DOHH2 (cell line): ENCODE results near the gene SV2C.
"Not testable (repeated sequence)": the region's sequence is repeated elsewhere in the genome, so short reads cannot be mapped to it uniquely, and the experiment has no call there.

Experiments used
- H3F3A ChIP-seq: fragments of 200-600 bp; sonication (generic), shearing (Covaris generic); 2 replicates; pipeline ENCODE4 v1.6.0; 2016; ENCODE audit warnings: antibody characterized with exemption, mild to moderate bottlenecking; ENCODE audit not compliant: control insufficient read depth, insufficient read depth
- H3K27ac ChIP-seq: fragments of 200-600 bp; sonication (generic); 2 replicates; pipeline ENCODE4 v1.5.1; 2014; ENCODE audit warnings: low read depth, mild to moderate bottlenecking, low read length, moderate library complexity
- H3K27me3 ChIP-seq: fragments of 200-600 bp; sonication (generic); 2 replicates; pipeline ENCODE4 v1.6.1; 2014; ENCODE audit warnings: mild to moderate bottlenecking, low read length, mixed read lengths; ENCODE audit not compliant: control insufficient read depth
- H3K36me3 ChIP-seq: fragments of 200-600 bp; sonication (generic); 2 replicates; pipeline ENCODE4 v1.6.1; 2014; ENCODE audit warnings: mild to moderate bottlenecking, low read length, moderate library complexity, mixed read lengths; ENCODE audit not compliant: control insufficient read depth
- H3K4me1 ChIP-seq: fragments of 200-600 bp; sonication (generic); 2 replicates; pipeline ENCODE4 v1.6.1; 2014; ENCODE audit warnings: mild to moderate bottlenecking, low read length, mixed read lengths; ENCODE audit not compliant: control insufficient read depth
- H3K4me2 ChIP-seq: fragments of 200-600 bp; sonication (generic); 2 replicates; pipeline ENCODE4 v1.6.0; 2014; ENCODE audit warnings: mild to moderate bottlenecking, low read length, moderate library complexity
- H3K4me3 ChIP-seq: fragments of 200-600 bp; sonication (generic); 2 replicates; pipeline ENCODE4 v1.5.1; 2014; ENCODE audit warnings: mild to moderate bottlenecking, low read length, mixed read lengths
- H3K79me2 ChIP-seq: fragments of 200-600 bp; sonication (generic); 2 replicates; pipeline ENCODE4 v1.6.1; 2014; ENCODE audit warnings: mild to moderate bottlenecking, low read length, mixed read lengths; ENCODE audit not compliant: control insufficient read depth
- H3K9me2 ChIP-seq: fragments of 200-600 bp; sonication (generic); replicated peaks from 2 replicates; pipeline ENCODE4 v1.6.1; 2014; ENCODE audit warnings: mild to moderate bottlenecking, low read length, mixed read lengths; ENCODE audit not compliant: control insufficient read depth
- H3K9me3 ChIP-seq: fragments of 200-600 bp; sonication (generic); 2 replicates; pipeline ENCODE4 v1.6.1; 2014; ENCODE audit warnings: antibody characterized with exemption, low read length, mixed read lengths; ENCODE audit not compliant: control insufficient read depth, insufficient read depth
- H4K20me1 ChIP-seq: fragments of 200-600 bp; sonication (generic); 2 replicates; pipeline ENCODE4 v1.6.0; 2014; ENCODE audit warnings: low read depth, mild to moderate bottlenecking, antibody characterized with exemption, low read length, moderate library complexity; ENCODE audit not compliant: control insufficient read depth, insufficient read depth
- EZH2phosphoT487 ChIP-seq: fragments of 200-600 bp; sonication (generic); IDR thresholded peaks from 2 replicates; pipeline ENCODE4 v1.6.1; 2017; ENCODE audit warnings: borderline replicate concordance, mild to moderate bottlenecking, antibody characterized with exemption, low read length, moderate library complexity, mixed read lengths
- TF ChIP-seq, protein P1 (sequence below): fragments of 200-600 bp; sonication (generic); IDR thresholded peaks from one replicate; pipeline ENCODE4 v1.5.1; 2014; ENCODE audit warnings: antibody characterized with exemption, mild to moderate bottlenecking, low read depth, low read length; ENCODE audit not compliant: poor library complexity, severe bottlenecking

Gene SV2C

DNA sequence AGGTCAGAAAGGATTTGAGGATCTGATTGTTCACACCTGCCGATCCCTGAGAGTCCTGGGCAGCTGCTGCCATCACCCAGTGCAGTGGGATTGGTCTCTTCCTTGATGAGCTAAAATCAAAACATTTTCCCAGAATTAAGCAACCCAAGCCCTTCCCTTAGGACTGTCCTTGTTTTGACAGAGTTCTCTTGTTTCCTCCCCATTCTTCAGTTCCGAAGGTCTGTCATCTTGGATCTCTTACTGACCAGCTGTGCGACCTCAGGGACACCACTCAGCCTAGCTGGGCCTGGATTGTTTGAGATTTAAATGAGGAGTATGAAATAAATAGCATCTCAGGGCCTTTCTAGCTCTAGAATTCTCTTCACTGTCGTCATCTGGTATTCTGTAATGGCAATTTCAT, 229.6 kb downstream of the SV2C start:
- H3K27me3 ChIP-seq: no peaks in the 10 kb centered on the region
- H3K27ac ChIP-seq: no peak overlapping the region
- no peaks in the 10 kb centered on the region for H3K9me3 ChIP-seq
- TF ChIP-seq, protein P1, sequence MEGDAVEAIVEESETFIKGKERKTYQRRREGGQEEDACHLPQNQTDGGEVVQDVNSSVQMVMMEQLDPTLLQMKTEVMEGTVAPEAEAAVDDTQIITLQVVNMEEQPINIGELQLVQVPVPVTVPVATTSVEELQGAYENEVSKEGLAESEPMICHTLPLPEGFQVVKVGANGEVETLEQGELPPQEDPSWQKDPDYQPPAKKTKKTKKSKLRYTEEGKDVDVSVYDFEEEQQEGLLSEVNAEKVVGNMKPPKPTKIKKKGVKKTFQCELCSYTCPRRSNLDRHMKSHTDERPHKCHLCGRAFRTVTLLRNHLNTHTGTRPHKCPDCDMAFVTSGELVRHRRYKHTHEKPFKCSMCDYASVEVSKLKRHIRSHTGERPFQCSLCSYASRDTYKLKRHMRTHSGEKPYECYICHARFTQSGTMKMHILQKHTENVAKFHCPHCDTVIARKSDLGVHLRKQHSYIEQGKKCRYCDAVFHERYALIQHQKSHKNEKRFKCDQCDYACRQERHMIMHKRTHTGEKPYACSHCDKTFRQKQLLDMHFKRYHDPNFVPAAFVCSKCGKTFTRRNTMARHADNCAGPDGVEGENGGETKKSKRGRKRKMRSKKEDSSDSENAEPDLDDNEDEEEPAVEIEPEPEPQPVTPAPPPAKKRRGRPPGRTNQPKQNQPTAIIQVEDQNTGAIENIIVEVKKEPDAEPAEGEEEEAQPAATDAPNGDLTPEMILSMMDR: no peak
- no peak for TF ChIP-seq EZH2phosphoT487
- no peaks in the 10 kb centered on the region for H4K20me1 ChIP-seq
- no peaks in the 10 kb centered on the region for H3K36me3 ChIP-seq
- no peaks in the 10 kb centered on the region for H3K9me2 ChIP-seq
- no peak overlapping the region for H3K4me2 ChIP-seq
- H3K4me3 ChIP-seq: no peak overlapping the region
- H3K79me2 ChIP-seq: no peaks in the 10 kb centered on the region
- no peaks in the 10 kb centered on the region for H3K4me1 ChIP-seq
- no peaks in the 10 kb centered on the region for H3F3A ChIP-seq

DNA sequence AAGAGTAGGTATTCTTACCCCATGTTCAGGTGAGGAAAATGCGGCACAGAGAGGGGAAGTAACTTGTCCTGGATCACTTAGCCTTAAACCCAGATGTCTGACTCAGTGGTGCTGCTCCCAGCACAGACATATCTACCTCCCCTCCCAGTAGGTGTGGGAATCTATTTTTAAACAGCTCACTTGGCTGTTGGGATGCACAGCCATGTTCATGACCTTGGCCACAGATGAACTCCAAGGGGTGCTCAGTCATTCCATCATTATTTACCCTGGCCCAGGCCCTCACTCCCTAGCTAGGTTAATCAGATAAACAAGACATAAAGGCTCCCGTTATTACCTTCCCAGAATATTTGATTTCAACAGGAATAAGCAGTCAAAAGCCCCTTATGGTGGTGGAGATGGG, 231.5 kb downstream of the SV2C start:
- TF ChIP-seq, protein P1: no peak
- TF ChIP-seq EZH2phosphoT487: no peak
- H3K4me3 ChIP-seq: no peak overlapping the region

GRCh38 chr5:76319673-76320072, 236.5 kb downstream of the SV2C start:
- H3K4me3 ChIP-seq: no peak overlapping the region
- TF ChIP-seq, protein P1: no peak
- no peak for TF ChIP-seq EZH2phosphoT487
- H3K4me1 ChIP-seq: no peaks in the 10 kb centered on the region
- no peak overlapping the region for H3K27ac ChIP-seq
- no peaks in the 10 kb centered on the region for H3F3A ChIP-seq
- H3K9me3 ChIP-seq: no peaks in the 10 kb centered on the region
- H4K20me1 ChIP-seq: no peaks in the 10 kb centered on the region
- H3K79me2 ChIP-seq: no peaks in the 10 kb centered on the region
- no peaks in the 10 kb centered on the region for H3K27me3 ChIP-seq
- no peaks in the 10 kb centered on the region for H3K9me2 ChIP-seq
- no peak overlapping the region for H3K4me2 ChIP-seq
- H3K36me3 ChIP-seq: no peaks in the 10 kb centered on the region

More for the DNA sequence above, 231.5 kb downstream of the SV2C start:
- Histone ChIP-seq H3K4me2 (no peak overlapping the region), H3K9me2 (no peaks in the 10 kb centered on the region), H4K20me1 (no peaks in the 10 kb centered on the region), H3K36me3 (no peaks in the 10 kb centered on the region), H3K4me1 (no peaks in the 10 kb centered on the region), H3F3A (no peaks in the 10 kb centered on the region), H3K79me2 (no peaks in the 10 kb centered on the region), H3K27ac (no peak overlapping the region), H3K9me3 (no peaks in the 10 kb centered on the region), H3K27me3 (no peaks in the 10 kb centered on the region)

- H3K36me3 ChIP-seq, H3K9me3 ChIP-seq, H3K4me2 ChIP-seq, H3K79me2 ChIP-seq, H3K27ac ChIP-seq, H3K27me3 ChIP-seq, H3F3A ChIP-seq, H3K9me2 ChIP-seq, H4K20me1 ChIP-seq, H3K4me3 ChIP-seq: not testable (repeated sequence)
- peaks cover 23% of the 10 kb centered on the region for H3K4me1 ChIP-seq
Measured at GRCh38 chr5:76323494-76323893, 240.3 kb downstream of the SV2C start.
